Nephron (organoid): ENCODE results near the gene KPNA3.

Experiments used
- H3K27ac Mint-ChIP-seq, 3 experiments: 2 replicates each; pipeline ENCODE4 v1.8.0; 2020; ENCODE audit warnings: mixed read lengths in 3 of 3, mild to moderate bottlenecking in 2 of 3, moderate library complexity in 1 of 3
- H3K27me3 Mint-ChIP-seq: 2 replicates; pipeline ENCODE4 v1.8.0; 2021; ENCODE audit warnings: low read depth, mild to moderate bottlenecking, moderate library complexity, mixed read lengths
- H3K36me3 Mint-ChIP-seq: 2 replicates; pipeline ENCODE4 v1.8.0; 2020; ENCODE audit warnings: low read depth, mixed read lengths
- H3K4me1 Mint-ChIP-seq: 2 replicates; pipeline ENCODE4 v1.8.0; 2020; ENCODE audit warnings: mixed read lengths
- H3K4me3 Mint-ChIP-seq, 3 experiments: 2 replicates each; pipeline ENCODE4 v1.8.0; 2020; ENCODE audit warnings: mild to moderate bottlenecking in 3 of 3, mixed read lengths in 3 of 3, moderate library complexity in 2 of 3
- H3K9me3 Mint-ChIP-seq: 2 replicates; pipeline ENCODE4 v1.8.0; 2020; ENCODE audit warnings: mixed read lengths
- CTCF ChIP-seq, 3 experiments: fragments of 200-600 bp; sonication (generic); IDR thresholded peaks; one replicate each; pipeline ENCODE4 v1.5.0; 2021; ENCODE audit warnings: antibody characterized with exemption in 3 of 3; ENCODE audit not compliant: unreplicated experiment in 3 of 3

KPNA3 gene

GRCh38 chr13:49759503-49759902, 33.0 kb downstream of the KPNA3 start:
- no peaks in the 10 kb centered on the region for H3K4me1 Mint-ChIP-seq
- TF ChIP-seq CTCF (IDR thresholded peaks at IDR 0.05; ENCODE audit: unreplicated experiment in 3 of 3), result no peak
- peaks cover 82% of the 10 kb centered on the region for H3K36me3 Mint-ChIP-seq

DNA sequence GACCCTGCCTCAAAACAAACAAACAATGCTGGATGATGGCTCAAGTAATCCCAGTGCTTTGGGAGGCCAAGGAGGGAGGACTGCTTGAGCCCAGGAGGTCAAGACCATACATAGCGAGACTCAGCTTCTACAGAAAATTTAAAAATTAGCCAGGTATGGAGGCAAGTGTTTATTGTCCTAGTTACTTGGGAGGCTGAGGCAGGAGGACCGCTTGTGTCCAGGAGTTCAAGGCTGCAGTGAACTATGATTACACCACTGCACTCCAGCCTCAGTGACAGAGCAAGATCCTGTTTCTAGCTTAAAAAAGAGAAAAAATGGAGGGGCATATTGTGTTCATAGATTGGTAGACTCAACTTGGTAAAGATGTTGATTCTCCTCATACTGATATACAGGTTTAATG, 36.2 kb downstream of the KPNA3 start:
- Mint-ChIP-seq H3K9me3 (peaks cover 30% of the 10 kb centered on the region), H3K4me1 (no peaks in the 10 kb centered on the region), H3K27ac (no peak overlapping the region), H3K27me3 (no peaks in the 10 kb centered on the region), H3K36me3 (peaks cover 83% of the 10 kb centered on the region), H3K4me3 (no peak overlapping the region)
- TF ChIP-seq CTCF (IDR thresholded peaks at IDR 0.05; ENCODE audit: unreplicated experiment in 3 of 3), result no peak

More at GRCh38 chr13:49759503-49759902, 33.0 kb downstream of the KPNA3 start:
- H3K9me3 Mint-ChIP-seq, result peaks cover 41% of the 10 kb centered on the region
- H3K27me3 Mint-ChIP-seq, result no peaks in the 10 kb centered on the region
- no peak overlapping the region for H3K27ac Mint-ChIP-seq
- H3K4me3 Mint-ChIP-seq, result no peak overlapping the region

DNA sequence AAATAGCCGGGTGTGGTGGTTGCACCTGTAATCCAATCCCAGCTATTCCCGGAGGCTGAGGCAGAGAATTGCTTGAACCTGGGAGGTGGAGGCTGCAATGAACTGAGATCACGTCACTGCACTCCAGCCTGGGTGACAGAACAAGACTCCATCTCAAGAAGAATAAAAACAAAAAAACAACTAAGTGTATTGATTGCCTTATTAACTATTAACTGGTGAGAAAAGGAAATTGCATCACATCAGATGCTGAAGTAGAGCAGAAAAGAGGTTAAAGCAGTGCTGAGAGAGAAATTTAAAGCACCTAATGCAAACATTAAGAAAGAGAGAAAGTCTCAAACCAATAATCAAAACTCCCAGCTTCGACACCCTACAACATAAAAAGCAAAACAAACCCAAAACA, 38.3 kb downstream of the KPNA3 start:
- Mint-ChIP-seq H3K4me3 (no peak overlapping the region), H3K36me3 (peaks cover 67% of the 10 kb centered on the region), H3K27me3 (no peaks in the 10 kb centered on the region), H3K27ac (no peak overlapping the region), H3K9me3 (peaks cover 16% of the 10 kb centered on the region), H3K4me1 (no peaks in the 10 kb centered on the region)
- no peak for TF ChIP-seq CTCF (IDR thresholded peaks at IDR 0.05; ENCODE audit: unreplicated experiment in 3 of 3)

- Mint-ChIP-seq H3K27me3 (no peaks in the 10 kb centered on the region), H3K36me3 (peaks cover 42% of the 10 kb centered on the region), H3K27ac (no peak overlapping the region), H3K4me1 (no peaks in the 10 kb centered on the region), H3K9me3 (no peaks in the 10 kb centered on the region), H3K4me3 (no peak overlapping the region)
- TF ChIP-seq CTCF (IDR thresholded peaks at IDR 0.05; ENCODE audit: unreplicated experiment in 3 of 3), result no peak
Observed at GRCh38 chr13:49749848-49750247, 42.6 kb downstream of the KPNA3 start.

DNA sequence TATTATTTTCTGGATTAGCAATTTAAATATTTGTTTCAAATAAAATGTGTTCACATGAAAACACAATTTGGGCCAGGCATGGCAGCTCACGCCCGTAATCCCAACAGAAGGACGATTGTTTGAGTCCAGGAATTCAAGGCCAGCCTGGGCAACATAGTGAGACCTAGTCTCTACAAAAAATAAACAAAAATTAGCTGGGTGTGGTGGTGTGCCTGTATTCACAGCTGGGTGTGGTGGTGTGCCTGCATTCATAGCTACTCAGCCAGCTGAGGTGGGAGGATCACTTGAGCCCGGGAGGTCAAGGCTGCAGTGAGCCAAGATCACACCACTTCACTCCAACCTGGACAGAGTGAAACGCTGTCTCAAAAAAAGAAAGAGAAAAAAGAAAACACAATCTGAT, 46.4 kb downstream of the KPNA3 start:
- H3K9me3 Mint-ChIP-seq, result no peaks in the 10 kb centered on the region
- H3K27me3 Mint-ChIP-seq, result no peaks in the 10 kb centered on the region
- H3K27ac Mint-ChIP-seq, result peak overlapping the region in 1 of 3 experiments; percentile 66
- no peak overlapping the region for H3K4me3 Mint-ChIP-seq
- H3K36me3 Mint-ChIP-seq, result peaks cover 50% of the 10 kb centered on the region
- H3K4me1 Mint-ChIP-seq, result no peaks in the 10 kb centered on the region
- TF ChIP-seq CTCF (IDR thresholded peaks at IDR 0.05; ENCODE audit: unreplicated experiment in 3 of 3), result no peak

GRCh38 chr13:49740870-49741269, 51.6 kb downstream of the KPNA3 start:
- Mint-ChIP-seq H3K4me3 (no peak overlapping the region), H3K27me3 (no peaks in the 10 kb centered on the region), H3K36me3 (peaks cover 57% of the 10 kb centered on the region), H3K9me3 (no peaks in the 10 kb centered on the region), H3K27ac (no peak overlapping the region), H3K4me1 (no peaks in the 10 kb centered on the region)
- TF ChIP-seq CTCF (IDR thresholded peaks at IDR 0.05; ENCODE audit: unreplicated experiment in 3 of 3), result no peak
